Measurements from ENCODE around the gene PLPP3.

DNA sequence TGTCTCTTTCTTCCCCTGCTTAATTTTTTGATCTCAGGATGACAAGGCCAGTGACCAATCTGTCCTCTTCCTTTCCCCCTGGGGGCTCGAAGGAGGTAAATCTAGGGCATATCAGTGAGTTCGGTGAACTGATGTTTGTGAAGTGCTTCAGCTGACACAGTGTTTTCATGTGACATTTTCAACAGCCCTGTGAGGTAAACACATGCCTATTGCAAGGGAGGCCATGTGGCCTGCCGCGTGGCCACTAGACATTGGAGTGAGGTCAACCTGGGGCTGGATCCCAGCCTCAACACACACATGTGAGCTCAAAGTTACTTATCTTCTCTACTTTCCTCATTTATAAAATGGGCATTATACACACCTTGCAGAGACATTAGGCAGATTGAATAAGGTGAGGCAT lies 126.3 kb downstream of the PLPP3 start:
- TF ChIP-seq, protein P1, sequence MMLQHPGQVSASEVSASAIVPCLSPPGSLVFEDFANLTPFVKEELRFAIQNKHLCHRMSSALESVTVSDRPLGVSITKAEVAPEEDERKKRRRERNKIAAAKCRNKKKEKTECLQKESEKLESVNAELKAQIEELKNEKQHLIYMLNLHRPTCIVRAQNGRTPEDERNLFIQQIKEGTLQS (IDR thresholded peaks at IDR 0.05) = no peak
- TF ChIP-seq POLR2A (IDR thresholded peaks at IDR 0.05; ENCODE audit: borderline replicate concordance, extremely low read depth, insufficient read depth, insufficient read length) (no peak), CEBPB (IDR thresholded peaks at IDR 0.05; ENCODE audit: low read depth) (no peak), RAD21 (IDR thresholded peaks at IDR 0.05; ENCODE audit: low read depth) (no peak), POLR2AphosphoS5 (IDR thresholded peaks at IDR 0.05; ENCODE audit: low read depth, low read length) (no peak), TCF7L2 (IDR thresholded peaks at IDR 0.05; ENCODE audit: borderline replicate concordance, extremely low read depth, insufficient read depth, insufficient read length) (no peak), SRF (IDR thresholded peaks at IDR 0.05; ENCODE audit: low read depth) (no peak), EZH2 (IDR thresholded peaks at IDR 0.05) (no peak), YY1 (IDR thresholded peaks at IDR 0.05; ENCODE audit: extremely low read depth, insufficient replicate concordance, low read depth, low read length) (no peak), FOSL1 (IDR thresholded peaks at IDR 0.05; ENCODE audit: low read depth) (no peak), ELF1 (IDR thresholded peaks at IDR 0.05; ENCODE audit: borderline replicate concordance, low read depth) (no peak), ZFX (IDR thresholded peaks at IDR 0.05) (no peak)
- TF ChIP-seq, protein P2, sequence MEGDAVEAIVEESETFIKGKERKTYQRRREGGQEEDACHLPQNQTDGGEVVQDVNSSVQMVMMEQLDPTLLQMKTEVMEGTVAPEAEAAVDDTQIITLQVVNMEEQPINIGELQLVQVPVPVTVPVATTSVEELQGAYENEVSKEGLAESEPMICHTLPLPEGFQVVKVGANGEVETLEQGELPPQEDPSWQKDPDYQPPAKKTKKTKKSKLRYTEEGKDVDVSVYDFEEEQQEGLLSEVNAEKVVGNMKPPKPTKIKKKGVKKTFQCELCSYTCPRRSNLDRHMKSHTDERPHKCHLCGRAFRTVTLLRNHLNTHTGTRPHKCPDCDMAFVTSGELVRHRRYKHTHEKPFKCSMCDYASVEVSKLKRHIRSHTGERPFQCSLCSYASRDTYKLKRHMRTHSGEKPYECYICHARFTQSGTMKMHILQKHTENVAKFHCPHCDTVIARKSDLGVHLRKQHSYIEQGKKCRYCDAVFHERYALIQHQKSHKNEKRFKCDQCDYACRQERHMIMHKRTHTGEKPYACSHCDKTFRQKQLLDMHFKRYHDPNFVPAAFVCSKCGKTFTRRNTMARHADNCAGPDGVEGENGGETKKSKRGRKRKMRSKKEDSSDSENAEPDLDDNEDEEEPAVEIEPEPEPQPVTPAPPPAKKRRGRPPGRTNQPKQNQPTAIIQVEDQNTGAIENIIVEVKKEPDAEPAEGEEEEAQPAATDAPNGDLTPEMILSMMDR (IDR thresholded peaks at IDR 0.05 in 2 of 3, conservative IDR thresholded peaks at IDR 0.05 in 1 of 3; ENCODE audit: borderline replicate concordance in 1 of 3, insufficient read depth in 1 of 3, low read depth in 2 of 3, low read length in 2 of 3) = no peak
- TF ChIP-seq, protein P3, sequence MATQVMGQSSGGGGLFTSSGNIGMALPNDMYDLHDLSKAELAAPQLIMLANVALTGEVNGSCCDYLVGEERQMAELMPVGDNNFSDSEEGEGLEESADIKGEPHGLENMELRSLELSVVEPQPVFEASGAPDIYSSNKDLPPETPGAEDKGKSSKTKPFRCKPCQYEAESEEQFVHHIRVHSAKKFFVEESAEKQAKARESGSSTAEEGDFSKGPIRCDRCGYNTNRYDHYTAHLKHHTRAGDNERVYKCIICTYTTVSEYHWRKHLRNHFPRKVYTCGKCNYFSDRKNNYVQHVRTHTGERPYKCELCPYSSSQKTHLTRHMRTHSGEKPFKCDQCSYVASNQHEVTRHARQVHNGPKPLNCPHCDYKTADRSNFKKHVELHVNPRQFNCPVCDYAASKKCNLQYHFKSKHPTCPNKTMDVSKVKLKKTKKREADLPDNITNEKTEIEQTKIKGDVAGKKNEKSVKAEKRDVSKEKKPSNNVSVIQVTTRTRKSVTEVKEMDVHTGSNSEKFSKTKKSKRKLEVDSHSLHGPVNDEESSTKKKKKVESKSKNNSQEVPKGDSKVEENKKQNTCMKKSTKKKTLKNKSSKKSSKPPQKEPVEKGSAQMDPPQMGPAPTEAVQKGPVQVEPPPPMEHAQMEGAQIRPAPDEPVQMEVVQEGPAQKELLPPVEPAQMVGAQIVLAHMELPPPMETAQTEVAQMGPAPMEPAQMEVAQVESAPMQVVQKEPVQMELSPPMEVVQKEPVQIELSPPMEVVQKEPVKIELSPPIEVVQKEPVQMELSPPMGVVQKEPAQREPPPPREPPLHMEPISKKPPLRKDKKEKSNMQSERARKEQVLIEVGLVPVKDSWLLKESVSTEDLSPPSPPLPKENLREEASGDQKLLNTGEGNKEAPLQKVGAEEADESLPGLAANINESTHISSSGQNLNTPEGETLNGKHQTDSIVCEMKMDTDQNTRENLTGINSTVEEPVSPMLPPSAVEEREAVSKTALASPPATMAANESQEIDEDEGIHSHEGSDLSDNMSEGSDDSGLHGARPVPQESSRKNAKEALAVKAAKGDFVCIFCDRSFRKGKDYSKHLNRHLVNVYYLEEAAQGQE (IDR thresholded peaks at IDR 0.05; ENCODE audit: low read depth) = no peak
